Ovary (tissue), 9 donors: ENCODE data around the gene LIPI. TPM values are rescaled to one million over a fixed set of nuclear protein-coding genes. Genes with fewer than 3 reads are reported as not detected.

ENCODE experiments used
- DNase-seq, 5 donors: peaks; one replicate each; pipeline ENCODE4 v3.0.0-alpha.2; 2019 to 2020
- H3K27ac ChIP-seq, 2 donors: fragments of 200-600 bp; one replicate each; pipeline versions ENCODE4 v1.5.1 to v1.8.0; 2019 to 2022
- H3K27me3 ChIP-seq: fragments of 200-600 bp; one replicate; pipeline ENCODE4 v1.8.0; 2022
- H3K36me3 ChIP-seq: fragments of 200-600 bp; sonication (generic); one replicate; pipeline ENCODE4 v1.5.1; 2019
- H3K4me1 ChIP-seq: one replicate; pipeline ENCODE4 v1.8.1; 2013; ENCODE audit warnings: mild to moderate bottlenecking, moderate library complexity; ENCODE audit not compliant: insufficient read depth
- H3K4me3 ChIP-seq: fragments of 200-600 bp; sonication (generic); one replicate; pipeline ENCODE4 v1.5.1; 2017
- H3K9me3 ChIP-seq, 2 donors: fragments of 200-600 bp in 1 of 2; sonication (generic) in 1 of 2; one replicate each; pipeline versions ENCODE4 v1.5.1 to v1.8.1; 2013 to 2019; ENCODE audit warnings: mild to moderate bottlenecking in 1 of 2, moderate library complexity in 1 of 2
- EP300 ChIP-seq: sonication (generic); formaldehyde crosslinking; IDR thresholded peaks from one replicate; pipeline ENCODE4 v1.6.1; 2017; ENCODE audit warnings: antibody characterized with exemption
- POLR2A ChIP-seq: fragments of 450-650 bp; IDR thresholded peaks from one replicate; pipeline ENCODE4 v1.6.1; 2017; ENCODE audit warnings: antibody characterized with exemption, mild to moderate bottlenecking, moderate library complexity
- WGBS, 3 donors: extraction: QIAGEN DNeasy Blood & Tissue Kit in 1 of 3; methylation state at CpG; one replicate each; pipeline versions ENCODE4 v1.1.5 to v1.1.7; 2013 to 2017; 5-methylcytosine and 5-hydroxymethylcytosine counted together
- intact Hi-C, 4 donors: fragments of 100-400 bp; cut with DNase I; formaldehyde crosslinking; loops; one replicate each; pipeline versions ENCODE4 v1.11.0 to v1.15.1; 2022 to 2023
- polyA plus RNA-seq, 2 donors: library from polyadenylated mRNA; stranded (reverse); fragments of 200-250 nt in 1 of 2; fragments of 350-450 nt in 1 of 2; fragmentation: Illumina TruSeq in 1 of 2; extraction: RNeasy Lipid Tissue Mini Kit (QIAGEN cat#74804) in 1 of 2; gene quantifications; one replicate each; pipeline ENCODE4 v1.2.3, GENCODE V29; 2013 to 2014
- total RNA-seq, 7 donors: library from RNA; depleted of rRNA in 2 of 7; stranded (reverse); fragments of >200 nt in 2 of 7; fragmentation: NEBNext Ultra II Directional in 3 of 7; extraction: Animal tissue kit (Norgen Biotek cat#: 25700) in 3 of 7; gene quantifications; one replicate each; pipeline versions ENCODE4 v1.1.0 to v1.2.4, GENCODE V29; 2016 to 2023
- TF ChIP-seq, protein P1 (sequence below), 3 donors: fragments of 450-650 bp in 2 of 3; fragments of 200-600 bp in 1 of 3; IDR thresholded peaks; one replicate each; pipeline versions ENCODE4 v1.5.1 to v1.8.0; 2016 to 2022; ENCODE audit warnings: antibody characterized with exemption in 3 of 3, mild to moderate bottlenecking in 1 of 3
- donor health status: DM: no; HTN: no; CAD: no; lungs with moderate emphysema.
- donor health status: DM: no; HTN: no; CAD: no.
- donor health status: Bipolar disorder and iron deficiency.
- donor health status: DM: yes; HTN: yes; CAD: no.
- donor health status: DM: no; HTN: no; CAD: no.
- donor health status: DM: yes; HTN: yes; CAD: no.

The LIPI gene
- total and polyA plus RNA-seq, 9 donors, result 0.18 to 0.48 TPM; not detected in 7

DNA sequence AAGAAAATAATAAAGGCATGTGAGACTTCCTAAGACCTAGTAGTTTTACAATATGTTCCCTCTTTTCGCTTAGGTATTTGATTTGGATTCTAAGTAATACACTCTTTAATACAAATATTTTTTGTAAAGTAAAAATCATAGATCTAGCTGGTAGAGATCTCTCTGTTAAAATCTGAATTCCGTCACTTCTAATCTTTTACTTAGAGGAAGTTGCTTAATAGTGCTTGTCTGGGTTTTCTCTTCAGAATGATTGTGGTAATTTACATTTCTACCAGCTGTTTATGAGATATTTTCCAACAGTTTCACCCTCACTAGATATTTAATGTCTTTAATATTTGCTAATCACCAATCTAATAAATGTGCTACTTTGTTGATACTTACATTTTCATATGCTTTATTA, 28.5 kb upstream of the LIPI start:
- Histone ChIP-seq H3K4me1 (no peaks in the 10 kb centered on the region), H3K27ac (no peak overlapping the region), H3K4me3 (no peak overlapping the region), H3K36me3 (no peaks in the 10 kb centered on the region), H3K27me3 (no peaks in the 10 kb centered on the region), H3K9me3 (no peaks in the 10 kb centered on the region)
- no peak for DNase-seq
- WGBS, 3 donors, result 57 to 72% (median 64%) methylated on average over 2 of the region's 2 CpGs
- intact Hi-C loops, result no loop called here
- TF ChIP-seq EP300, result no peak
- TF ChIP-seq, protein P1, sequence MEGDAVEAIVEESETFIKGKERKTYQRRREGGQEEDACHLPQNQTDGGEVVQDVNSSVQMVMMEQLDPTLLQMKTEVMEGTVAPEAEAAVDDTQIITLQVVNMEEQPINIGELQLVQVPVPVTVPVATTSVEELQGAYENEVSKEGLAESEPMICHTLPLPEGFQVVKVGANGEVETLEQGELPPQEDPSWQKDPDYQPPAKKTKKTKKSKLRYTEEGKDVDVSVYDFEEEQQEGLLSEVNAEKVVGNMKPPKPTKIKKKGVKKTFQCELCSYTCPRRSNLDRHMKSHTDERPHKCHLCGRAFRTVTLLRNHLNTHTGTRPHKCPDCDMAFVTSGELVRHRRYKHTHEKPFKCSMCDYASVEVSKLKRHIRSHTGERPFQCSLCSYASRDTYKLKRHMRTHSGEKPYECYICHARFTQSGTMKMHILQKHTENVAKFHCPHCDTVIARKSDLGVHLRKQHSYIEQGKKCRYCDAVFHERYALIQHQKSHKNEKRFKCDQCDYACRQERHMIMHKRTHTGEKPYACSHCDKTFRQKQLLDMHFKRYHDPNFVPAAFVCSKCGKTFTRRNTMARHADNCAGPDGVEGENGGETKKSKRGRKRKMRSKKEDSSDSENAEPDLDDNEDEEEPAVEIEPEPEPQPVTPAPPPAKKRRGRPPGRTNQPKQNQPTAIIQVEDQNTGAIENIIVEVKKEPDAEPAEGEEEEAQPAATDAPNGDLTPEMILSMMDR (IDR thresholded peaks at IDR 0.05), result no peak
- TF ChIP-seq POLR2A, result no peak

- 45 to 51% (median 45%) methylated on average over 3 of the region's 3 CpGs for WGBS, 3 donors
- no peaks in the 10 kb centered on the region for H3K36me3 ChIP-seq
Observed at GRCh38 chr21:14236180-14236579, 25.4 kb upstream of the LIPI start.

GRCh38 chr21:14235101-14235500, 24.3 kb upstream of the LIPI start:
- 65 to 77% (median 68%) methylated on average over 5 of the region's 5 CpGs for WGBS, 3 donors
- DNase-seq, result no peak
- H3K27me3 ChIP-seq, result no peaks in the 10 kb centered on the region
- TF ChIP-seq, protein P1 (IDR thresholded peaks at IDR 0.05), result no peak
- TF ChIP-seq EP300 (no peak), POLR2A (no peak)
- no peaks in the 10 kb centered on the region for H3K4me1 ChIP-seq
- H3K9me3 ChIP-seq, result no peaks in the 10 kb centered on the region
- intact Hi-C loops, result no loop called here
- H3K27ac ChIP-seq, result no peak overlapping the region
- no peak overlapping the region for H3K4me3 ChIP-seq
- no peaks in the 10 kb centered on the region for H3K36me3 ChIP-seq

More at GRCh38 chr21:14236180-14236579, 25.4 kb upstream of the LIPI start:
- Histone ChIP-seq H3K27ac (no peak overlapping the region), H3K4me1 (no peaks in the 10 kb centered on the region), H3K27me3 (no peaks in the 10 kb centered on the region), H3K9me3 (no peaks in the 10 kb centered on the region), H3K4me3 (no peak overlapping the region)
- intact Hi-C loops, result no loop called here
- TF ChIP-seq EP300 (no peak), POLR2A (no peak)
- DNase-seq, result no peak

GRCh38 chr21:14229399-14229798, 18.6 kb upstream of the LIPI start:
- Histone ChIP-seq H3K36me3 (no peaks in the 10 kb centered on the region), H3K27ac (no peak overlapping the region), H3K4me1 (no peaks in the 10 kb centered on the region), H3K4me3 (no peak overlapping the region), H3K9me3 (no peaks in the 10 kb centered on the region), H3K27me3 (no peaks in the 10 kb centered on the region)
- intact Hi-C loops, result no loop called here
- no peak for TF ChIP-seq POLR2A
- TF ChIP-seq, protein P1 (IDR thresholded peaks at IDR 0.05), result no peak
- no peak for TF ChIP-seq EP300
- no peak for DNase-seq
- WGBS, 3 donors, result 63 to 71% (median 63%) methylated on average over 1 of the region's 1 CpG

DNA sequence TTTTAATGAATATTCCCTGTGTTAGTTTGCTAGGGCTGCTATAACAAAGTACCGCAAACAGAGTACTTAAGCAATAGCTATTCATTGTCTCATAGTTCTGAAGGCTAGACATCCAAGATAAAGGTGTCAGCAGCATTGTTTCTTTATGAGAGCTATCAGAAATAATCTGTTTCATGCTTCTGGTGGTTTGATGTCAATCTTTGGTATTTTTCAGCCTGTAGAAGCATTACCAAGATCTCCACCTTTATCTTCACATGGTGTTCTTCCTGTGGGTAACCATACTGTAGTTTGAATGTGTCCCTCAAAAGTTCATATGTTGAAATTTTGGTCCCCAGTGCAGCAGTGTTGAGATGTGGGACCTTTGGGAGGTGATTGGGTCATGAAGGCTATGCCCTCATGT, 12.6 kb upstream of the LIPI start:
- no peak for TF ChIP-seq EP300
- TF ChIP-seq, protein P1 (IDR thresholded peaks at IDR 0.05), result no peak
- no peak for TF ChIP-seq POLR2A

More for the DNA sequence above, 12.6 kb upstream of the LIPI start:
- Histone ChIP-seq H3K4me1 (no peaks in the 10 kb centered on the region), H3K27ac (no peak overlapping the region), H3K27me3 (no peaks in the 10 kb centered on the region), H3K9me3 (no peaks in the 10 kb centered on the region), H3K4me3 (no peak overlapping the region), H3K36me3 (no peaks in the 10 kb centered on the region)
- WGBS, 3 donors, result 97 to 98% (median 98%) methylated on average over 1 of the region's 1 CpG
- intact Hi-C loops, result no loop called here
- DNase-seq, result no peak
